GM12872 (cell line): ENCODE data around the gene ENTPD2.
A peak's percentile ranks its signal among the peaks of the same experiment; 100 is the strongest.

Experiments used
- TF ChIP-seq, protein P1 (sequence below): IDR thresholded peaks from 3 replicates; pipeline ENCODE4 v1.5.1; 2011; ENCODE audit warnings: low read depth, mild to moderate bottlenecking, low read length, moderate library complexity; ENCODE audit not compliant: insufficient read depth

The ENTPD2 gene

DNA sequence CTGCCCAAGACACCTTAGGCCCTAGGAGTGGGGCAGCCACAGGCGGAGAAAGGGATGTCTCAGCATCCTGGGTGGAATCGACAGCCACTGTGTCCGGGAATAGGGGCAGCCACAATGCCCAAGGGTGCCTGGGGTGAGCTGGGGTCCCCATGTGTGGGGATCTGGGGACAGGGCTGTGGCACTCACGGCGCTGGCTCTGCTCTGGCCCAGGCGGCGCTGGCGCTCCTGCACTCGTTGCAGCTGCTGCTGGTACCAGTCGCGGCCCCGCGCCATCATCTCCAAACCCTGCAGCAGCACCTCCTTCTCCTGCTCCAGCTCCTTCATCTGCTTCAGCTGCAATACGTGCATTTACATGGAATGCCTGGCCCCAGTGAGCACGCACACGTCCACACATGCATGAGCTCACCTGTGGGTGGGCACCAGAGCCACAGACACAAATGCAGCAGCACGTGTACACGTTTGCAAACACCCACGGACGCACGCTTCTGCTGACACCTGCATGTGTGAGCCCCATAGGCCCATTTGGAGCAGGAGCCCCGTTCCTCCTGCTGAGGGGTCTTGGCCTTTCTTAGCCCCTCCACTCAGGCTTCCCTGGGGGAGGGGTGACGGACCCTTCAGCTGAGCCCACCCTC is 11.6 kb upstream of the ENTPD2 start:
- TF ChIP-seq, protein P1, sequence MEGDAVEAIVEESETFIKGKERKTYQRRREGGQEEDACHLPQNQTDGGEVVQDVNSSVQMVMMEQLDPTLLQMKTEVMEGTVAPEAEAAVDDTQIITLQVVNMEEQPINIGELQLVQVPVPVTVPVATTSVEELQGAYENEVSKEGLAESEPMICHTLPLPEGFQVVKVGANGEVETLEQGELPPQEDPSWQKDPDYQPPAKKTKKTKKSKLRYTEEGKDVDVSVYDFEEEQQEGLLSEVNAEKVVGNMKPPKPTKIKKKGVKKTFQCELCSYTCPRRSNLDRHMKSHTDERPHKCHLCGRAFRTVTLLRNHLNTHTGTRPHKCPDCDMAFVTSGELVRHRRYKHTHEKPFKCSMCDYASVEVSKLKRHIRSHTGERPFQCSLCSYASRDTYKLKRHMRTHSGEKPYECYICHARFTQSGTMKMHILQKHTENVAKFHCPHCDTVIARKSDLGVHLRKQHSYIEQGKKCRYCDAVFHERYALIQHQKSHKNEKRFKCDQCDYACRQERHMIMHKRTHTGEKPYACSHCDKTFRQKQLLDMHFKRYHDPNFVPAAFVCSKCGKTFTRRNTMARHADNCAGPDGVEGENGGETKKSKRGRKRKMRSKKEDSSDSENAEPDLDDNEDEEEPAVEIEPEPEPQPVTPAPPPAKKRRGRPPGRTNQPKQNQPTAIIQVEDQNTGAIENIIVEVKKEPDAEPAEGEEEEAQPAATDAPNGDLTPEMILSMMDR: no peak

DNA sequence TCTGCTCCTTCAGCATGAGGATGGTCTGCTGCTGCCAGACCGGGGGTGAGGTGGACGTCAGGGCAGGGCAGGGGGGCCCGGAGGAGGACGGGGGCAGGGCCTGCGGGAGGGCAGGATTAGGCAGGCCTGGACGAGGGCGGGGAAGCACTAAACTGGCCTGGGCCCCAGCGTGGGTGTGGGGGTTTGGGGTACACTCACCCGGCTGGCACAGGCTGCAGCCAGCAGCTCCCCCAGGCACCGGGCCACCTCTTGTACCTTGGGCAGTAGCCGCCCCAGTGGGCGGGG is 11.0 kb upstream of the ENTPD2 start:
- TF ChIP-seq, protein P1: no peak

DNA sequence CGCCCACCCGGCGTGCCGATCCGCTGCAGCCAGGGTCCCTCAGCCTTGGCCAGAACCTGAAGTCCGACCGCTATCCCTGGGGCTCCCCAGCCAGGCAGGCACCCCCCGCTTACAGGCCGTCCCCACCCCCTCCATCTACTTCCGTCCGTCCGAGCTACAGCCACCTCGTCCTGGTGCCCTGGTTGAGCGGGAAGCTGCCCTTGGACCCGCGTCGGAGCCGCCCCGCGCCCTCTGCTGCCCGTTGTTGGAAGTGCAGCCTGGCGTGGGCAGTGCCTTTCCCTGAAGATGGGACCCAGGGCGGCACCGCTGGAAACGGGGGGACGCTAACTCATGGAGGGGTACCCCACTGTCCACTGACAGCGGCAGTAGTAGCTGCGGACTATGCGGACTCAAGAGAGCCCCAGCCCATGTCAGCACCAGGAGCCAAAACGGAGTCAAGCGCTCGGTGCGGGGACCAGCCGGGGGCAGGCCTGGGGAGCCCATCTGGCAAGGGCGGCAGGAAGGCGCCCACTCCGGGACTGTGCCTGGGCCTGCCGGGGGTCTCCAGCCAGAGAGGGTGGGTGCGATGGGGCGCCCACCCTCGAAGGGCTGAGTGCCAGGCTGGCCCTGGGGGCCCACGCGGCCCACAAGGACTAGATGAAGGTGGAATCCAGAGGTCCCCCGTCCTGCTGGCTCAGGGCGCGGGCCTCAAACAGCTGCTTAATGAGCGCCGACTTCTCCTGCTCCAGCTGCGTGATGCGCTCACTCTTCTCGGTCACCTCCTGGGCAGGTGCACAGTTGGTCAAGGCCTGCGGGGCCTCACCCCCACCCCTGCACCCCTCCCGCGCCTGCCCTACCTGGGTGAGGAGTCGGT is 10.4 kb upstream of the ENTPD2 start:
- TF ChIP-seq, protein P1: peak; percentile 91

GRCh38 chr9:137063311-137064026 is 9.6 kb upstream of the ENTPD2 start:
- TF ChIP-seq, protein P1: no peak

GRCh38 chr9:137062384-137062783 is 8.5 kb upstream of the ENTPD2 start:
- TF ChIP-seq, protein P1: no peak

DNA sequence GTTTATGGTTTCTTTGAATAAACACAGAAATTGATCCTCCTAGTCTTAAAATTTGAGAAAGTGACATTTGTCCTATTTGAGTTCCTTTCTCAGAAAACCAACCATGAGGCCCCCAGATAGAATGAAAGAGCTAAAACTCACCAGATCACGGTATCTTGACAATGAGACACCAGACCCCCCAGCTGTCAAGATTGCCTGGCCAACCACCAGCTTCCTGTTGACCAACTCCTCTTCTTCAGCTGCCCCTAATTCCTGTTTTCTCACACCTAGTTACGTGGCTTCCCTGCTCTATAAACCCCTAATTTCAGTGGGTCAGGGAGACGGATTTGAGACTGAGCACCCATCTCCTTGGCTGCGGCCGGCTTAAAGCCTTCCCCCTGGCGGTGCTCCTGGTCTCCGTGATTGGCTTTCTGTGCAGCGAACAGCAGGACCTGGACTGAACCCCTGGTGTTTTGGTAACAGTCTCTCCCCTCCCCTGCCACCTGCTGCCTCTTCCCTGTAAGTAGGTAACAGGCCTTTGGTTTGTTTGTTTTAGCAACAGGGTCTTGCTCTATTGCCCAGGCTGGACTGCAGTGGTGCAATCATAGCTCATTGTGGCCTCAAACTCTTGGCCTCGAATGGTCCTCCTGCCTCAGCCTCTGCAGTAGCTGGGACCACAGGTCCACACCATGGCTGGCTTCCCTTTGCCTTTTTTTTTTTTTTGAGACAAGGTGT is 4.8 kb upstream of the ENTPD2 start:
- TF ChIP-seq, protein P1: no peak

DNA sequence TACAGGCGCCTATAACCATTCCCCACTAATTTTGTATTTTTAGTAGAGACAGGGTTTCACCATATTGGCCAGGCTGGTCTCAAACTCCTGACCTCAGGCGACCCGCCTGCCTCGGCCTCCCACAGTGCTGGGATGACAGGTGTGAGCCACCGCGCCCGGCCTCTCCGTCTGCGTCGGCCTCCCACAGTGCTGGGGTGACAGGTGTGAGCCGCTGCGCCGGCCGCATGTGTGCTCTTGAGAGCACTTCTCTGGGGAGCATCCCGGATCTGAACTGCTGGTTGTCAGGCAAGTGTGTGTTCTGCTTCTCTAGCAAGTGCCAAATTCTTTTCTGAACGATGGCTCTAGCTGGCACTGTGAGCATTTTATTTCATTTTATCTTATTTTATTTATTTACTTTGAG is 3.7 kb upstream of the ENTPD2 start:
- TF ChIP-seq, protein P1: no peak
